IgD-negative memory B cell (primary cell): Measurements from ENCODE around the gene KCTD21. TPM values are rescaled to one million over a fixed set of nuclear protein-coding genes. Genes with fewer than 3 reads are reported as not detected.
A peak's percentile ranks its signal among the peaks of the same experiment; 100 is the strongest.
"Not testable (repeated sequence)": the region's sequence is repeated elsewhere in the genome, so short reads cannot be mapped to it uniquely, and the experiment has no call there.

Experiments used
- H3K27ac Mint-ChIP-seq, 3 donors: one replicate each; pipeline ENCODE4 v1.8.0; 2020 to 2022; ENCODE audit warnings: mild to moderate bottlenecking in 3 of 3, mixed read lengths in 3 of 3, moderate library complexity in 1 of 3
- H3K27me3 Mint-ChIP-seq: one replicate; pipeline ENCODE4 v1.8.0; 2021; ENCODE audit warnings: mixed read lengths
- H3K36me3 Mint-ChIP-seq: one replicate; pipeline ENCODE4 v1.8.0; 2020; ENCODE audit warnings: mild to moderate bottlenecking, mixed read lengths
- H3K4me1 Mint-ChIP-seq, 3 donors: one replicate each; pipeline ENCODE4 v1.8.0; 2020 to 2022; ENCODE audit warnings: mixed read lengths in 3 of 3, mild to moderate bottlenecking in 1 of 3
- H3K4me3 Mint-ChIP-seq, 4 donors: one replicate each; pipeline ENCODE4 v1.8.0; 2020 to 2022; ENCODE audit warnings: mild to moderate bottlenecking in 4 of 4, mixed read lengths in 4 of 4, moderate library complexity in 3 of 4
- H3K9me3 Mint-ChIP-seq, 3 donors: one replicate each; pipeline ENCODE4 v1.8.0; 2020 to 2021; ENCODE audit warnings: mixed read lengths in 3 of 3, mild to moderate bottlenecking in 1 of 3
- polyA plus RNA-seq: library from polyadenylated mRNA; unstranded; fragments of 300-500 nt; fragmentation: Illumina TruSeq; gene quantifications from one replicate; pipeline ENCODE4 v1.2.3, GENCODE V29; 2021

Gene KCTD21
- polyA plus RNA-seq, 1 donor from 2014 or later, result 1.9 TPM

DNA sequence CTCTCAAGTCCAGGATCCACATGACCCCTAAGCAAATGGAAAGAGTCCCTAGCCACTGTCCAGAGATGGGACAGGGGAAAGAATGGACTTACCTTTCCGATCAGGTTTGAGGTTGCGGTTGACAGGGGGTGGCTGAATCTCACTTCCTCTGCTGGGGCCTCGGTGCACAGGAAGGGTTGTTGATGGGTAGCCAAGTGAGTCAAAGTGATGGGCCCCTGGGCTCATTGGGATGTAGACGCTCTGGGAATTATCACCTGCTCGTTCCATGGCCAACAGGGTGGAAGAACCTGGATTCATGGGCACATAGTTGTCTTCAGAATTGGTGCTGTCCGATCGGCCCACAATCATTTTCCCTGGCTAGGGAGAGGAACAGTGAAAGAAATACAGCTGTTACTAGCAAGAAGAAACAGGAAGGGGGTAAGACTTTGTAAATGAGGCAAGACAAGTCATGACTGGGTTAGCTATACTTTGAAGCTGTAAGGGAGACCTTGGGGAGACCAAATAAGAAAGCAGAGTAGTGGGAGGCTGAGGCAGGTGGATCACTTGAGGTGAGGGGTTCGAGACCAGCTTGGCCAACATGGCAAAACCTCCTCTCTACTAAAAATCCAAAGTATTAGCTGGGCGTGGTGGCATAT, 35.0 kb upstream of the KCTD21 start:
- peak overlapping the region; percentile 1 to 92 (median 72) for H3K4me3 Mint-ChIP-seq
- H3K4me1 Mint-ChIP-seq, result peaks cover 20 to 29% (median 27%) of the 10 kb centered on the region in 3 donors
- H3K9me3 Mint-ChIP-seq, result no peaks in the 10 kb centered on the region
- peak overlapping the region; percentile 1 to 60 (median 1) for H3K27ac Mint-ChIP-seq
- H3K36me3 Mint-ChIP-seq, result peaks cover 18% of the 10 kb centered on the region
- no peaks in the 10 kb centered on the region for H3K27me3 Mint-ChIP-seq

DNA sequence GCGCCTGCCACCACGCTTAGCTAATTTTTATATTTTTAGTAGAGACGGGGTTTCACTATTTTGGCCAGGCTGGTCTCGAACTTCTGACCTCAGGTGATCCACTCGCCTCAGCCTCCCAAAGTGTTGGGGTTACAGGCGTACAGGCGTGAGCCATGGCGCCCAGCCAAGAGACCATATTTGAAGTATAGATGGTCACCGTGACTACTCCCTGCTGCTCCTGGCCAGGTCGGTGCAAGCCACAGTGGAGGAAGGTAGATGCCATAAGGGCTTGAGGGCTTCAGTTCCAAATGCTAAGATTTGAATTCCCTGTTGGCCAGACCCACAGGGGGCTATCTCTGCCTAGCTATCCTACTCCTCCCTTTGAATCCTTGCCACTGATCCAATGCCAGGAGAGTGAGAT, 34.3 kb upstream of the KCTD21 start:
- Mint-ChIP-seq H3K36me3 (peaks cover 21% of the 10 kb centered on the region), H3K4me3 (peak overlapping the region in 1 of 4 donors; percentile 66), H3K27ac (peak overlapping the region in 1 of 3 donors; percentile 60), H3K4me1 (peaks cover 14 to 24% (median 23%) of the 10 kb centered on the region in 3 donors)
- H3K9me3 Mint-ChIP-seq, H3K27me3 Mint-ChIP-seq: not testable (repeated sequence)

DNA sequence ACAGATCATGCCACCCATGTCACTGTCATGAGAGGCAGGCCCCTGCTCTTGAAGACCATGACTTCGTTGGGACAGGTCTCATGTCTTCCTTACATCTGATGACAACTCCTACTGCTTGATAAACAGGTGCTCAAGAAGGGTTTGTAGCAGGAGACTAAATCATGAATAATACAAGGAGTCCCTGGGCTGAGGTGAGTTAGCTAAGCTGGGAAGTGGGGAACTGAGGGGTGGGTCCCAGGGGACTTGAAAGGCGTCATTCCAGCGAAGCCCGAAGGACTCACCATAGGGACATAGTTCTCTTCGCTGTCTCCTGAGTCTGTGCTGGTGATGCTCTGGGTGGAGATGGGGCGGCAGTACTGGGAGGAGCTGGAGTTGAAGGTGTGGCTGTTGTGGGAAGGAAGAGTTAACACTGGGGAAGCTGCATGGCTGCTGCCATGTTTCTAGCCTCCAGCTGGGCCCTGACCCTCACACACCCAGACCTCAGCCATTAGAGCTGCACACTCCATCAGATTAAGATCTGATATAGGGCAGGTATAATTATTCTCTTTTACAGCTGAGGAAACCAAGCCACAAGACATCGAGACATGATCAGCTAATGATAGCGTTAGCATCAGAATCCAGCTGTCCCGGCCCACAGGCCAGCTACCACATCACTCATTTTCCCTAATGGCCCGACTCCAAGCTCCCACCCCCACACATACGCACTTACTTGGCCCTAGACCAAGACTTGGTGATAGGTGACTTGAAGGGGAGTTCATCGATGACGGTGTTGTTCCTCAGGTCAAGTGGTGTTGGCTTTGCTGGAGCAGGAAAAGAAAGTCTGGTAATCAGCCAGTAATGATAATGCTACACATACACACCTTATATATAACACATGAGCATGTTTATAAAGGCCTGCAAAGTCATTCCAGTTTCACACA, 33.2 kb upstream of the KCTD21 start:
- H3K4me3 Mint-ChIP-seq, result no peak overlapping the region
- H3K9me3 Mint-ChIP-seq, result no peaks in the 10 kb centered on the region
- peaks cover 14 to 21% (median 19%) of the 10 kb centered on the region in 3 donors for H3K4me1 Mint-ChIP-seq
- peak overlapping the region in 1 of 3 donors; percentile 89 for H3K27ac Mint-ChIP-seq
- H3K36me3 Mint-ChIP-seq, result peaks cover 27% of the 10 kb centered on the region
- H3K27me3 Mint-ChIP-seq, result no peaks in the 10 kb centered on the region

DNA sequence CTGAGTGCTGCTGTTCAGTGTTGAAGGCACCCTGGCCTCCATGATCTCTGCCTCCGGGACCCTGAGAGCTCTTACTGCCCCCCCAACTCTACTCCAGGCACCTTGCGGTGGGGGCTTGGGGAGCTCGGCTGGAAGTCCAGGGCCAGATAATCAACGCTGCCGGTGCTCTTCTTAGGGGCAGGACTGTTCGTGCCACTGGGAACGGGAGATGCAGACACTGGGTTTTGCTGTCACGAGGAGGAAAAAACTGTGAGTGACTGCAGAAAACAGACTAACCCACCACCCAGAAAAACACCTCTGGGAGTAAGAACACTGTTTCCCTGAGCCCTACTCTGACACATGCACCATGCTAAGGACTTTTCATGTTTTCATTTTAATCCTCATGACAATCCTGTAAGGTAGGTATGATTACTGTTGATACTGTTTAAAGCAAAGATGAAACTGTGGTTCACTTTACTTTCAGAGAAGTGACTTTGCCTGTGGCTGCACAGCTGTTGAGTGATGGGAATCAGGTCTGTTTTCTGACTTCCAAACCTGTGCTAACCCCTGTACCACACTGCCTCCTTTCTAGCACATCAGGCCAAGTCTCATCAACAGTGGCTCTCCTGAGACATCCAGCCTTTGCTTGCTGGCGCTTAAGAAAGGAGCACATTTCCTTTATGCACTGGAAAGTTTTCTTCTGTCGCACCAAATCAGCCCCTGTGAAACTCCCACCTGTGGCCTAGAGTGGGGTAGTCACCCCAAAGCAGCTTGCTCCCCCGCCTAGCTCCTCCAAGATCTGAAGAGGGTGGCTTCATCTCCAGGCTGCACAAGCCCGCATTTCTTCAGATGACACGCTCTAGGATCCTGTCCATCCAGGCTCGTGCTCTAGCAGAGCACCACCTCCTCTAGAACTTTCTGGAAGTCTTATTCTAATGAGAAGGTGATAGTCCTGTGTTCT, 32.1 kb upstream of the KCTD21 start:
- Mint-ChIP-seq H3K4me1 (peaks cover 14 to 19% (median 19%) of the 10 kb centered on the region in 3 donors), H3K4me3 (no peak overlapping the region), H3K27me3 (no peaks in the 10 kb centered on the region), H3K9me3 (no peaks in the 10 kb centered on the region), H3K27ac (no peak overlapping the region), H3K36me3 (peaks cover 27% of the 10 kb centered on the region)

DNA sequence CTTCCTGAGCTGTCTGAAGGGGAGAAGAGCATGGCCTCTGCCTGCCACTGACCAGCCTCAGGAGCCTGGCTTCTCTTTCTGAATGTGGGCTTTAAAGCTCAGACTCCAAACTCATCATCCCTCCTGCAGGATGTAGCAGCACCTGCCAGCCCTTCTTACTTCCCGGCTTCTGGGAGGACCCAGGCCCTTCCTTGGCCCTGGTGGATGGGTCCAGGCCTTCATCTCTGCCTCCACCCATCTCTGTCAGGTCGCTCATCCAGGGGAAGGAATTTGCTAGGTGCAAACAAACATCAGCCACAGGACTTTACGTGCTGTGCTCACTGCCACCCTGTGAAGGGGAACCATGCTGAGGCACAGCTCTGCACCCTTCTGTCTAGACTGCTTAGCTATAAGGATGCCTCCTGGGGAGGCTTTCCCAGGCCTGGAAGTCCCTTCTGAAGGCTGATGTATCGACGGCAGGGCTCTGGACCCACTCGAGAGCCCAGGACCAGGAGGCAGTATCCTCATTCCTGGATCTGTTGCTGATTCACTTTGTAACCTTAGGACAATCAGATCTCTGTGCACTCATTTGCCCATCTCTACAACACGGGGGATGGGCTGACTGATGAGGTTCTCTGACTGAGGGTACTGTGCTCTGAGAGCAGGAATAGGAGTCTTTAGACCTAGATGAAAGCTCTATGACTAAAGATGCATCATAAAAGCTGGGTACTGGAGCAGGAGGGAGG, 31.2 kb upstream of the KCTD21 start:
- Mint-ChIP-seq H3K27ac (no peak overlapping the region), H3K4me3 (no peak overlapping the region), H3K27me3 (no peaks in the 10 kb centered on the region), H3K4me1 (peaks cover 9 to 18% (median 13%) of the 10 kb centered on the region in 3 donors), H3K36me3 (peaks cover 23% of the 10 kb centered on the region), H3K9me3 (no peaks in the 10 kb centered on the region)

DNA sequence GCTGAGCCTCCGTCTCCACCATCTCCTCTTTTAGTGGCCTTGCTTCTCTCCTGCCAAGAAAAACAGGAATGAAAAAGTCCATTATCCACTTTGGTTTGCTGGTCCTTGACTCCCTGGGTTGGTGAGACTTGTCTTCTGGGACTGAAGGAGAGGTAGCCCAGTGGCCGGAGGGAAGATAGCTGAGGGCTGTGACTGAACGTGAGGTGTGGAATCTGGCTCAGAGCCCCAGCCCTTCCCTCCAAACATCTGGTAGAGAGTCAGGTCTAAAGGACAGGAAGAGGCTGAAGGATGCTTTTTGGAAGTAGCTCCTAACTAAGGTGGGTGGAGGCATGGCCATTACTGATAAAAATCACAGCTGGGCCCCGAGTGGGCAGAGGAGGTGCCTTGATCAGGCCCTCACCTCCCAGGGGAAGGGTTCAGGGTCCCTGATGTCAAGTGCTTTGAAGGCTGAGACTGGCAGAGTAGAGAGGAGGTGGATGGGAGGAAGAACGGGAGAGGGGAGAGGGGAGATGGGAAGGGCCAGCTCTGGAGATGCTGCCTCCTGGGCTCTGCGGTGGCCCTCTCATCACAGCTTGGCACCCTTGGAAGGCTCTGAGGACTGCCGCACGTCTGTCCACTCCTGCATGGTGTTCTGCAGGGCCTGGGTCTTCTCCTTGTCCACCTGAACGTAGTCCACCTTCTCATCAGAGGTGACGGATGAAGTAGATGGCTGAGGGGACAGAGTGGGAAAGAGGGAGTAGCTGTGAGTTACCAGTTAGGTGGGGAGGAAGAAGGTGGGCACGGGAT, 30.5 kb upstream of the KCTD21 start:
- H3K36me3 Mint-ChIP-seq, result peaks cover 22% of the 10 kb centered on the region
- no peaks in the 10 kb centered on the region for H3K27me3 Mint-ChIP-seq
- peak overlapping the region; percentile 29 to 80 (median 55) for H3K27ac Mint-ChIP-seq
- peaks cover 6 to 13% (median 10%) of the 10 kb centered on the region in 3 donors for H3K4me1 Mint-ChIP-seq
- no peaks in the 10 kb centered on the region for H3K9me3 Mint-ChIP-seq
- H3K4me3 Mint-ChIP-seq, result no peak overlapping the region

DNA sequence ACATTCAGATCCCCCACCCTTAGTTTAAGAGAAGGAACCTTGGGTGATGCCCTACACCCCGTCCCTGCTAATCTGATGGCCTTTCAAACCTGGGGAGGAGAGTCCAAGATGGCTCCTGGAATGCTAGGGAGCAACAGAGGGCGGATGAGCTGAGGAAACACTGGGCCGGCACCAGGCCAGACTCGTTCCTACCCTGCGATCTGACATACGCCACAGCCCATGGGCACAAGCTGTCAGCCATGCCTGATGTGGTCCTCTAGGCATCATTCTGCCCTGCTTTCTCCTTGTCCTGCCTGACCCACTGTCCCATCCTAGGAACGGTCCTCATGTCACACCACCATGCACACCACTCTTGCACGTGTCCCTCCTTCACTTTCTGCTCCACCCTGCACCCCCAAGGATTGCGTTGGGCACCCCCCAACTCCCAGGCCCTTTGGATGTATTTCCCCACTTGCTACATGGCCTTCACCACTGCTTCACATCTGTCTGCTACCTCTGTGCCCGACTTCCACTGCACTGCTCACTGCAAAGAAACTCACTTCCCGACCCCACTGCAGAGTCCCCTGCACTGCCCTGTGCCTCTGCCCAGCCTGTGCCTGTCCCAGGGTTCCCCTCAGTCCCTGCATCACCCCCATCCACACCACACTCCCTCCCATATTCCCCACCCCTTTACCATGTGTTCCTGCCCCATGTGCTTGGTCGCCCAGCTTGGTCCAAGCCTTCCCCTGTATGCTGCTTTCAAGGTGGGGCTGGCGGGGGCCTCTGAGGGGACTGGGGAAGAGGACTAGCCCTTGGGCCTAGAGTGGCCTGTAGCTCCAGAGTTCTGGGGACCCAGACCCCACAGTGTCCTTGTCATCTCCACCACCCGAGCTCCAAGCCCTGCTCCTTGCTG, 29.5 kb upstream of the KCTD21 start:
- no peak overlapping the region for H3K4me3 Mint-ChIP-seq
- peak overlapping the region in 1 of 3 donors; percentile 64 for H3K27ac Mint-ChIP-seq
- H3K36me3 Mint-ChIP-seq, result peaks cover 23% of the 10 kb centered on the region
- H3K9me3 Mint-ChIP-seq, result no peaks in the 10 kb centered on the region
- H3K4me1 Mint-ChIP-seq, result peaks cover 0 to 5% (median under 1%) of the 10 kb centered on the region in 3 donors
- H3K27me3 Mint-ChIP-seq, result no peaks in the 10 kb centered on the region

DNA sequence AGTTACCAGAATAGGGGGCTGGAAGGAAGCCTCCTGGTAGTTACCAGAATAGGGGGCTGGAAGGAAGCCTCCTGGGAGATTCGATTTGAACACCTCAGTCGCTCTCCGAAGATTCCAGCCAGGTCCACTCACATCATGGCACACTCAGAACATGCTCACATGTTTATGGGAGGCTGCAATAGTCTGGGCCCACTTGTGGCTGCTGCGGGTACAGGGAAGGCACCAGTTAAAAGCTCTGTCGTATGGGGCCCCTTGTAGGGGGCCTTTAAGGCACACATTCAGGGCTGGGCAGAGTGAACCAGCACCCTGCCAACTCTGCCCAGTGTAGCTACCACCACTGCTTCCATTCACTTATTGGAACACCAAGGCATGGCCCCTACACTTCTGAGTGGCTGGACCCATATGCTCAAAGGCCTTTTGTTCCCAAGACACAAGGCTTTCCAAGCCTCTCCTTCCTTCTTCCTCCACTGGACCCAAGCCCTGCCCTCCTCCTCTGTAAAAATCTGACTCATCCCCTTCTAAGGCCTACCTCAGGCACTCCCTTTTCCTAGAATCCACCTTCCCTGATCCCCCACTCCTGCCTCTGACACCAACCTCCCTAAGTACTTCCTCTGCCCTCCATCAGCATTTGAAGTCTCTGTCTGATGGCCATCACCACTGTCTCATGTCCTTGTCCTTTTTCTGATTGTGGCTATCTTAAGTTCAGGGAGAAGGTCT, 28.3 kb upstream of the KCTD21 start:
- peaks cover 23% of the 10 kb centered on the region for H3K36me3 Mint-ChIP-seq
- H3K4me1 Mint-ChIP-seq, result no peaks in the 10 kb centered on the region
- H3K9me3 Mint-ChIP-seq, result no peaks in the 10 kb centered on the region
- no peak overlapping the region for H3K27ac Mint-ChIP-seq
- no peaks in the 10 kb centered on the region for H3K27me3 Mint-ChIP-seq
- peak overlapping the region in 1 of 4 donors; percentile 56 for H3K4me3 Mint-ChIP-seq

DNA sequence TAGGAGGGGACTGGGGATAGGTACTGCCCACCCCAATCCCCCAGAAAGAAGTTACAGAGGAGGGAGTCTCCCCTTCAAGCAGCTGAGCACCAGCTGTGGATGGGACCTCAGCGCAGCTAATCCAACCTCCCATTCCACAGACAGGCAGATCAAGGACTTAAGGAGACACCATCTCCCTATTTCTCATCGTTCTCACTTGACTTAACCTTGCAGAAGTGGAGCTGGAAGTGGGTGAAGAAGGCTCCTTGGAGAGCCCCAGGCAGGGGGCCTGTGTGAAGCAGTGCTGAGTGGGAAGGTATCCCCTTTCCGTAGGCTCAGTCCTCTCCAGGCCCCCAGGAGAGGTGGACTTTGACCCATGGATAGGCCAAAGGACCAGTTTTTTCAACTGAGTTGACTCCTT, 27.6 kb upstream of the KCTD21 start:
- H3K27me3 Mint-ChIP-seq, result no peaks in the 10 kb centered on the region
- no peak overlapping the region for H3K4me3 Mint-ChIP-seq
- peaks cover 15% of the 10 kb centered on the region for H3K36me3 Mint-ChIP-seq
- H3K4me1 Mint-ChIP-seq, result peaks cover 0 to 2% (median 0%) of the 10 kb centered on the region in 3 donors
- no peak overlapping the region for H3K27ac Mint-ChIP-seq
- H3K9me3 Mint-ChIP-seq, result no peaks in the 10 kb centered on the region

DNA sequence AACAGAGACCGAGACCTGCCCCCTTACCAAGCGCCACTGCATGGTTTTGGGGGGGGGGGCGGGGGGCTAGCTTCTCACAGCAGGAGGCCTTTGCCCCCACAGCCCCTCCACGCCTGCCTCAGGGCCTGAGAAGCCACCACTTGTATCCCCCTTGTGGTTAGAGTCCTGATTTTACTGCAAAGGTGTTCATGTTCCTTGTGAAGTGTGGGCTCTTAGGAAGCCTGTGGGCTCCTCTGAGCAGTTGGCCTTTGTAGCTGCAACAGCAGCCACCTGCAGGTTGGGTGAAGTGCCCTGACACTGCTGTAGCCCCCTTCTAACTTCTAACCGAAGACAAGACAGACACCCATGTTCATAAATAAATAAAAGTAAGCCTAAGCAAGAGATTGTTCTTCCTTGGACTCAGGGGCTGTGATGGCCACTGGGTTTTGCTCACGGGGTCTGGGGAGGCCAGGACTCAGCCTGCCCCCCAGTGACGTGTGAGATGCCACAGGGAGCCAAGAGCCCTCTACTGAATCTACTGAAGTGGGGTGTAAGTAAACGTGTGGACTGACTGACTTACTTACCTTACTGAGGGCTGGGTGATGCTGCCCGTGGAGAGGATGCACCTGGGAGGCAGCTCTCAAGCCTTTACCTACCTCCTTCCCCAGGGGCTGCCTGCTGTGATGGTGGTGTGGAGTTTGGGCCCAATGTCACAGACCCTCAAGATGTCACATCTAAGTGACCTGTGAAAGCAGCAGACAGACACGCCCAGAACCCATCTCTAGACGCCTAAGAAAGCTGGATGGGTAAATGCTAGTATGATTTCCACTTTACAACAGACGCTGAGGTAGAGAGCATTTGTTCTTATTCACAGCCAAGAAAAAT, 26.1 kb upstream of the KCTD21 start:
- peaks cover 15% of the 10 kb centered on the region for H3K36me3 Mint-ChIP-seq
- peaks cover 0 to 2% (median 0%) of the 10 kb centered on the region in 3 donors for H3K4me1 Mint-ChIP-seq
- no peak overlapping the region for H3K4me3 Mint-ChIP-seq
- peak overlapping the region in 1 of 3 donors; percentile 57 for H3K27ac Mint-ChIP-seq
- no peaks in the 10 kb centered on the region for H3K9me3 Mint-ChIP-seq
- H3K27me3 Mint-ChIP-seq, result no peaks in the 10 kb centered on the region

DNA sequence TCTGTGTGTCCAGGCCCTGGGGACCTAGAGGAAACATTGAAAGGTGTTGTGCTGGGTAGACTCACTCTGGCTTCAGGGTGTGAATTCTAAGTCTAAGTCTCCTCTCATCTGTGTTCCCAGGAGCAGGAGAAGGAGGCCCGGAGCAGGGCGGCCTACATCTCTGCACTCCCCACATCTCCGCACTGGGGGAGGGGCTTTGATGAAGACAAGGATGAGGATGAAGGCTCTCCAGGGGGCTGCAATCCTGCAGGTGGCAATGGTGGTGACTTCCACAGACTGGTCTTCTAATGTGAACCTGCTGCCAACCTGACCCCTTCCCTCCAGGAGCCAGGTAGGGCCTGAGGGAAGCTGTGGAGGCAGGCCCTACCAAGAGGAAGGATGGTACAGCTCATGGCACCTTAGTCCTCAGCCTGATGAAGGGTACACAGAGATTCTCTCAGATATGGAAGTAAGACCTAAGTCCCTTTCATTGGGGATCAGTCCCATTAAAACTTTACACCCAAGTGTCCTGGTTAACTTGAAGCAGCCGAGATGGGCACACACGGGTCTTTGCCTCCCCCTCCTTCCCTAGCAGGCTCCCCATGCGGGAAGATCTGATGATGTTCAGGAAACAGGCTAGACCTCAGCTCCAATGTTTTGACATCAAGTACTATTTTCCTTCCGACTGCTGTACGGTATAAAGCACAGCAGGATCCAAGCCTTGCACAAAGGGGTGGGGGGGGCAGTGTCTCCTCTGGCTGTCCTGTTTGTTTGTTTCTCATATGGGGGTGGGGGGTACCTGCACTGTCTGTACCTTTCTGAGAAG, 25.3 kb upstream of the KCTD21 start:
- H3K36me3 Mint-ChIP-seq, result peaks cover 15% of the 10 kb centered on the region
- peaks cover 0 to 2% (median 0%) of the 10 kb centered on the region in 3 donors for H3K4me1 Mint-ChIP-seq
- H3K27ac Mint-ChIP-seq, result no peak overlapping the region

More for the DNA sequence above, 25.3 kb upstream of the KCTD21 start:
- Mint-ChIP-seq H3K4me3 (no peak overlapping the region), H3K9me3 (no peaks in the 10 kb centered on the region), H3K27me3 (no peaks in the 10 kb centered on the region)
